A673 (cell line): Measurements from ENCODE around the gene MTO1. TPM values are rescaled to one million over a fixed set of nuclear protein-coding genes. Genes with fewer than 3 reads are reported as not detected.
A peak's percentile ranks its signal among the peaks of the same experiment; 100 is the strongest.

ENCODE experiments used
- BruUV-seq: library from RNA; stranded (reverse); fragments of 400-500 nt; replicated peaks from 2 replicates; lab custom pipeline; 2021; lab: Mats Ljungman, UMichigan
- CTCF ChIA-PET: fragments of 300-600 bp; sonication (Branson Sonifier 250); formaldehyde crosslinking; loops from one replicate; lab custom pipeline; 2022; ENCODE audit warnings: antibody characterized with exemption; lab: Charles Lee
- POLR2A ChIA-PET: fragments of 300-600 bp; sonication (Branson Sonifier 250); formaldehyde crosslinking; loops from one replicate; lab custom pipeline; 2022; ENCODE audit warnings: antibody characterized with exemption; ENCODE audit not compliant: low non-redundant PET; lab: Charles Lee
- DNase-seq: peaks from one replicate; pipeline ENCODE4 v3.0.0-alpha.2; 2015; ENCODE audit warnings: low spot score
- H3K27ac ChIP-seq: fragments of 200-600 bp; sonication (generic); 2 replicates; pipeline ENCODE4 v1.5.1; 2016; ENCODE audit warnings: mixed run types, low read depth, mild to moderate bottlenecking, mixed read lengths, antibody characterized with exemption, low read length; ENCODE audit not compliant: poor library complexity, severe bottlenecking
- H3K27me3 ChIP-seq: fragments of 200-600 bp; sonication (generic); replicated peaks from 2 replicates; pipeline ENCODE4 v1.6.1; 2017; ENCODE audit warnings: mixed run types, low read depth, mild to moderate bottlenecking, mixed read lengths, antibody characterized with exemption, low read length; ENCODE audit not compliant: insufficient read depth, poor library complexity
- H3K36me3 ChIP-seq: fragments of 200-600 bp; sonication (generic); 2 replicates; pipeline ENCODE4 v1.6.1; 2016; ENCODE audit warnings: mixed run types, mild to moderate bottlenecking, mixed read lengths, antibody characterized with exemption, low read length; ENCODE audit not compliant: insufficient read depth, poor library complexity, severe bottlenecking
- H3K4me1 ChIP-seq: fragments of 200-600 bp; sonication (generic); 2 replicates; pipeline ENCODE4 v1.6.1; 2017; ENCODE audit warnings: mixed run types, mild to moderate bottlenecking, mixed read lengths, antibody characterized with exemption, low read length; ENCODE audit not compliant: insufficient read depth, poor library complexity, severe bottlenecking
- H3K4me3 ChIP-seq: fragments of 200-600 bp; sonication (generic); 2 replicates; pipeline ENCODE4 v1.5.1; 2016; ENCODE audit warnings: low read depth, mixed run types, mild to moderate bottlenecking, mixed read lengths, low read length; ENCODE audit not compliant: poor library complexity, severe bottlenecking
- H3K9me3 ChIP-seq: fragments of 200-600 bp; sonication (generic); 2 replicates; pipeline ENCODE4 v1.6.1; 2016; ENCODE audit warnings: mixed run types, low read depth, mild to moderate bottlenecking, mixed read lengths, antibody characterized with exemption, low read length; ENCODE audit not compliant: poor library complexity, severe bottlenecking
- CTCF ChIP-seq: fragments of 300-800, 200-600 bp; sonication (generic); conservative IDR thresholded peaks from 2 replicates; pipeline ENCODE4 v1.5.1; 2017; ENCODE audit warnings: low read depth, mild to moderate bottlenecking, antibody characterized with exemption, low read length, moderate library complexity, mixed read lengths
- EZH2 ChIP-seq: fragments of 200-600 bp; sonication (generic); IDR thresholded peaks from 2 replicates; pipeline ENCODE4 v1.6.1; 2017; ENCODE audit warnings: borderline replicate concordance, low read depth, mild to moderate bottlenecking, mixed read lengths, antibody characterized with exemption, low read length; ENCODE audit not compliant: poor library complexity, severe bottlenecking
- intact Hi-C: fragments of 100-400 bp; cut with micrococcal nuclease; formaldehyde crosslinking; loops from one replicate; pipeline ENCODE4 v1.10.0; 2022; ENCODE audit not compliant: unreplicated experiment
- total RNA-seq: library from RNA; stranded (reverse); gene quantifications from 2 replicates; pipeline ENCODE4 v1.2.3, GENCODE V29; 2021

MTO1 gene
- total RNA-seq, 1 experiment from 2014 or later: 50.8 TPM

DNA sequence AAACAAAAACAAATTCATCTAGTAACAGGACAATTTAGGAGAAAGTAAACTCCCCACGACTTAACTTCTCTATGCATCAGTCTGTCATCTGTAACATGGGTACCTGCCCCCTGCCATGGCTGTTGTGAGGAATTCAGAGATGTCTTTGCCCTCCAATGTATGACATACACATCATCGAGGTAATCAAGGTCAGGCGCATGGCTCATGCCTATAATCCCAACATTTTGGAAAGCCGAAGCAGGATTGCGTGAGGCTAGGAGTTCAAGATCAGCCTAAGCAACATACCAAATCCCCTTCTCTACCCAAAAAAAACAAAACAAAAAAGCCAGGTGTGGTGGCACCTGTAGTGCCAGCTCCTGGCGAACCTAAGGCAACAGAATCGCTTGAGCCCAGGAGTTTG is 50.3 kb downstream of the MTO1 start:
- Histone ChIP-seq H3K27me3 (no peaks in the 10 kb centered on the region), H3K27ac (no peak overlapping the region), H3K36me3 (peaks cover 24% of the 10 kb centered on the region), H3K9me3 (no peaks in the 10 kb centered on the region), H3K4me1 (peaks cover 14% of the 10 kb centered on the region), H3K4me3 (no peak overlapping the region)
- ChIA-PET POLR2A (interaction anchor here (0.7 kb wide), 1 partner anchor 101 kb away, joined by 3 read pairs; no protein-coding TSS in a partner anchor), CTCF (no interaction called here)
- BruUV-seq: no TSS peak
- TF ChIP-seq CTCF (no peak), EZH2 (no peak)
- no peak for DNase-seq
- intact Hi-C loops: no loop called here

DNA sequence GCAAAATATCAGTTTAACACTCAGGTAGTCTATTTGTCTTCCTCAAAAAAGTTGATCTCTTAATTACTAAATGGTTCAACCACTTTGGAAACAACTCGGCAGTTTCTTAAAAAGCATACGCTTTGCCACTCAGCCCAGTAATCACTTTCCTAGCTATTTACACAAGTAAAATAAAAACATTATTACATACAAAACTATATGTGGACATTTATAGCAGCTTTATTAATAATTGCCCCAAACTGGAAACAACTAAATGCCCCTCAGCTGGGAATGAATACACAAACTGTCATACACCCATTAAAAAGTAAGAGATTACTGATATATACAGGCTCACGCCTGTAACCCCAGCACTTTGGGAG is 51.9 kb downstream of the MTO1 start:
- H3K4me1 ChIP-seq: peaks cover 21% of the 10 kb centered on the region
- no peak for TF ChIP-seq EZH2
- no peak for TF ChIP-seq CTCF
- ChIA-PET CTCF (no interaction called here), POLR2A (interaction anchor here (1.1 to 1.3 kb wide), 2 partner anchors 52 to 139 kb away, joined by 4 to 5 read pairs; partner anchors contain the start of gene MTO1)
- H3K27ac ChIP-seq: no peak overlapping the region
- H3K4me3 ChIP-seq: no peak overlapping the region
- H3K36me3 ChIP-seq: peaks cover 39% of the 10 kb centered on the region
- no peaks in the 10 kb centered on the region for H3K9me3 ChIP-seq
- intact Hi-C loops: no loop called here
- no peaks in the 10 kb centered on the region for H3K27me3 ChIP-seq
- DNase-seq: no peak
- no TSS peak for BruUV-seq

DNA sequence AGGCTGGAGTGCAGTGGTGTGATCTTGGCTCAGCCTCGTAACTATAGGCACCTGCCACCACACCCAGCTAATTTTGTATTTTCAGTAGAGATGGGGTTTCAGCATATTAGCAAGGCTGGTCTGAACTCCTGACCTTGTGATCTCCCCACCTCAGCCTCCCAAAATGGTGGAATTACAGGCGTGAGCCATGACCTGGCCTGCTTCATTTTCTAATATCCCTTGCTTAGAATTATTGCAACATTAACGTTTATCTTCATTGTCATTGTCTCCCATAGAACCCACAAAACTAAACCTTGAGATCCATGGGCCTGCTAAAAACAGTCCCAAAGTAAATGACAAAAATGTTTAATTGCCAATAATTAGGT is 53.2 kb downstream of the MTO1 start:
- Histone ChIP-seq H3K4me1 (peaks cover 21% of the 10 kb centered on the region), H3K27me3 (no peaks in the 10 kb centered on the region), H3K4me3 (no peak overlapping the region), H3K9me3 (no peaks in the 10 kb centered on the region), H3K36me3 (peaks cover 52% of the 10 kb centered on the region), H3K27ac (peak overlapping the region; percentile 25)
- BruUV-seq: no TSS peak
- TF ChIP-seq CTCF (no peak), EZH2 (no peak)
- intact Hi-C loops: loop anchor here (1.0 kb wide), 1 partner anchor 96 kb away; no protein-coding TSS in a partner anchor
- ChIA-PET CTCF (interaction anchor here (0.6 kb wide), 1 partner anchor 66 kb away, joined by 3 read pairs; no protein-coding TSS in a partner anchor), POLR2A (no interaction called here)
- DNase-seq: no peak
